RWPE1 (cell line): Measurements from ENCODE around the gene ACAP2.

Experiments used
- CTCF ChIA-PET: fragments of 350-600 bp; sonication (Branson Sonifier 250); formaldehyde crosslinking; extraction: SDS; loops from one replicate; lab custom pipeline; 2021; lab: Yijun Ruan, JAX
- POLR2A ChIA-PET: fragments of 400-600 bp; formaldehyde crosslinking; extraction: SDS; loops from one replicate; lab custom pipeline; 2020; ENCODE audit warnings: antibody characterized with exemption; ENCODE audit not compliant: low non-redundant PET; lab: Yijun Ruan, JAX
- DNase-seq: peaks from one replicate; pipeline ENCODE4 v3.0.0; 2012; ENCODE audit warnings: low spot score
- H3K27ac ChIP-seq: fragments of 450-650 bp; 2 replicates; pipeline ENCODE4 v1.5.1; 2017
- TF ChIP-seq, protein P1 (sequence below): fragments of 450-650 bp; conservative IDR thresholded peaks from 2 replicates; pipeline ENCODE4 v1.5.1; 2017; ENCODE audit warnings: low read depth, mild to moderate bottlenecking

The ACAP2 gene

DNA sequence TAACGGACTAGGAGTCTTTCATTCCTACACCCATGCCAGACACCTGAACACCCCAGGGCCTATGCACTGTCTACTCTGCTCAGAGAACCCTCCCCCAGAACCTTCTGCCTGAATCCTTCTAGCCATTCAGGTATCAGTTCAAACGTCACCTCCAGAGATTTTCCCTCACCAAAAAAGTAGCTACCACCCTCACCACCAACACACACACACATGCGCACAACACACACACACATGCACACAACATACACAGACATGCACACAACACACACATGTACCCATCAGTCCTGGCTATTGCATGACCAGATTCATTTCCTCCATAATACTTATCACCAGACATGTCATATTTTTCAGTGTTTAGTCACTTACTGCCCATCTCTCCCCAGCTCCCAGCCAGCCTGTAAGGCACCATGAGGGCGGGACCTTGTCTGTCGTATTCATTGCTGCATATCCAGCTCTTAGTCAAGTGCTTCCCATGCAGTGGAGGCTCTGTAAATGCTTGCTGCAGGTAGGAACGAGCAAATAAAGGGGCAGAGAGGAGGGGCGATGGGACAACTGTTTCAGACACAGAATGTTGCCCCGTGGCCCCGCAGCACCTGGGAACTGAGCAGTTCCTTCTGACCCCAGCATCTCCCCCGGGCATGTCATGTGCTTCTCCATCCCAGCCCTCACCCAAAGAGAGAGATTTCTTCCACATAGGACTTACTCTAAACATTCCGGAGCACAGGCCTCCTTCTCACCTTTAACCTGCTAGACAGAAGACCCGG, 201.0 kb downstream of the ACAP2 start:
- no peak for DNase-seq
- TF ChIP-seq, protein P1, sequence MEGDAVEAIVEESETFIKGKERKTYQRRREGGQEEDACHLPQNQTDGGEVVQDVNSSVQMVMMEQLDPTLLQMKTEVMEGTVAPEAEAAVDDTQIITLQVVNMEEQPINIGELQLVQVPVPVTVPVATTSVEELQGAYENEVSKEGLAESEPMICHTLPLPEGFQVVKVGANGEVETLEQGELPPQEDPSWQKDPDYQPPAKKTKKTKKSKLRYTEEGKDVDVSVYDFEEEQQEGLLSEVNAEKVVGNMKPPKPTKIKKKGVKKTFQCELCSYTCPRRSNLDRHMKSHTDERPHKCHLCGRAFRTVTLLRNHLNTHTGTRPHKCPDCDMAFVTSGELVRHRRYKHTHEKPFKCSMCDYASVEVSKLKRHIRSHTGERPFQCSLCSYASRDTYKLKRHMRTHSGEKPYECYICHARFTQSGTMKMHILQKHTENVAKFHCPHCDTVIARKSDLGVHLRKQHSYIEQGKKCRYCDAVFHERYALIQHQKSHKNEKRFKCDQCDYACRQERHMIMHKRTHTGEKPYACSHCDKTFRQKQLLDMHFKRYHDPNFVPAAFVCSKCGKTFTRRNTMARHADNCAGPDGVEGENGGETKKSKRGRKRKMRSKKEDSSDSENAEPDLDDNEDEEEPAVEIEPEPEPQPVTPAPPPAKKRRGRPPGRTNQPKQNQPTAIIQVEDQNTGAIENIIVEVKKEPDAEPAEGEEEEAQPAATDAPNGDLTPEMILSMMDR: no peak
- ChIA-PET POLR2A (no interaction called here), CTCF (no interaction called here)
- H3K27ac ChIP-seq: no peak overlapping the region

DNA sequence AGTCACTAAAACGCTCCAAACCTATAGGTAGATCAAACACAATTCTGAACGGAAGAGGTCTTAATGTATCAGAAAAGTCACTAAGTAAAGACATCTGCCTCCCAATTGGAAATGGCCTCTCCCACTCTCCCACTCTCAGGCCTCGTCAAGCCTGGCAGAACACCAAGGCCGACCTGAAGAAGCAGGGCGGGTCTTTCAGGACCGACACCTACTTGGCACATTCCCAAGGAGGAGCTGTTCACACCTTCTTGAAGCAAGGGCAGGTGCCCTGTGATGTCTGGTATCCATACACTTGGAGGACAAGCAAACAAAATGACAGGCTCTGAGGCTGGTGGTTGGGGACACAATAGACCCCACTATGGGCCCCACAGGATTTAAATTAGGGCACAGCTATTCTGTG, 201.9 kb downstream of the ACAP2 start:
- TF ChIP-seq, protein P1: no peak
- POLR2A ChIA-PET: no interaction called here
- CTCF ChIA-PET: no interaction called here
- no peak for DNase-seq
- H3K27ac ChIP-seq: no peak overlapping the region

GRCh38 chr3:195240171-195240701, 202.6 kb downstream of the ACAP2 start:
- ChIA-PET POLR2A (no interaction called here), CTCF (interaction anchor here (0.6 kb wide), 1 partner anchor 104 kb away, joined by 4 read pairs; no protein-coding TSS in a partner anchor)
- TF ChIP-seq, protein P1: no peak
- DNase-seq: no peak
- H3K27ac ChIP-seq: no peak overlapping the region

DNA sequence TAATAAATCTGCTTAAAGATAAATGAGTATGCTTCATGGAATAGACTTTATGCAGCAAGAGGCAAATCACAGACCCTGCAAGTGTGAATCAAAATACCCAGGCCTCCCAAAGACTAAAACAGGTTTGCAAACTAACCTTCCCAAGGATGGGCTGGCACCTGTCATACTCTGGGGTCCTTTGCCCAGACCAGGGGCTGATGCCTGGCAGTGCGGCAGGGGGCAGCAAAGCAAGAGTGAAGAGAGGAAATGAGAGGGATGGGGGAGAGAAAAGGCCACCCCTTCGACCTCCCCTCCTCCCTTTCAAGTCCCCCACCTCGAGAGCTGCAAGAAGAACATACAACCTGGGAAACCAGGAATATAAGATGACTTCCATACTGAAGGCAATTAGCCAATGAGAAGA, 203.7 kb downstream of the ACAP2 start:
- TF ChIP-seq, protein P1: no peak
- POLR2A ChIA-PET: no interaction called here
- H3K27ac ChIP-seq: no peak overlapping the region
- CTCF ChIA-PET: no interaction called here
- no peak for DNase-seq

DNA sequence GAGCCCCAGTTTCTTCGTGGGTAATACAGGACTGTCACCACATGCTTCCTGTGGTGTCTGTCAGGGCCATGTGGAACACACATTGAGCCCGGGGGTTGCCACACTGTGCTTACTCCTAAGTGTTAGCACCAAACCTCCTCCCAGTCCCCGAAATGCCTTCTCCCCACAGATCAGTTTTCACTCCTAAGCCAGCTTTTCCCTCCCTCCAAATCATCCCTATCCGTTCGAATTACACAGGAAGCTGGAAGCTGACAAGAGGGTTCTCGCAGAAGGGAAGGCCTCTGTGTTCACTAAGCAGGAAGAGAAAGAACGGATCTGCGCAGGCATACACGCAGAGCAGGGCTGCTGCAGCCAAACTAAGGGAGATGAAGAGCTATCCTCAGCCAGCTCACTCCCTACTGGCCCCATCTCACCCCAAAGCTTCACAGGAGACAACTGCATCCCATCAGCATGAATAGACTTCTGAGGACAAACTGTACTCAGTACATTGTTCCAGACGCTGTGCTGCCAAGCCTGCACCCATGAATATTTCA, 204.2 kb downstream of the ACAP2 start:
- no peak for DNase-seq
- ChIA-PET CTCF (no interaction called here), POLR2A (no interaction called here)
- TF ChIP-seq, protein P1: no peak
- peak overlapping the region; percentile 33; the same call in 1 of the 2 replicates for H3K27ac ChIP-seq

DNA sequence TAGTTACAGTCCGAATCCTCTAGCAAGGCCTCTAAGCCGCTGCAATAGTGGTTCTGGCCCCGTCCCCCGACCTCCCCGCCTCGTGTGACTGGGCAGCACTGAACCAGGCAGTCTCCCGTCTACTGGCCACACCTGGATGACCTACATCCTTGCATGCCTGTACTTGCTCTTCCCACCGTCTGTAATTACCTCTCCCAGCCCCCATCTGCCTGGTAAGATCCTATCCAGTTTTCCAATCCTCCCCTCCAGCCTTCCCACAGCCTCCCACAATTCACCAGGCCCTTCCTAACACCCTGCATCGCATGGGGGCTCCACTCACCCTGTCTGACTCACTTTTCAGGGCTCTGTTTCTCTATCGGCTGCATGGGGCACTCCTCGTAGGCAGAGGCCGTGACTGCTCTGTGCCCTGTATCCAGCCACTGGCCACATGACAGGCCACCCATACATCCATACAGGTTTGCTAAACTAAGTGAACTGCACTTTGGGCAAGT, 204.7 kb downstream of the ACAP2 start:
- ChIA-PET CTCF (no interaction called here), POLR2A (no interaction called here)
- TF ChIP-seq, protein P1: no peak
- peak overlapping the region; percentile 33 for H3K27ac ChIP-seq
- DNase-seq: peak; percentile 50
